Tibial nerve (tissue), 4 donors: ENCODE results near the gene AUTS2. TPM values are rescaled to one million over a fixed set of nuclear protein-coding genes. Genes with fewer than 3 reads are reported as not detected.

ENCODE experiments used
- DNase-seq, 2 donors: peaks; one replicate each; pipeline ENCODE4 v3.0.0-alpha.2; 2019; ENCODE audit warnings: low spot score in 2 of 2
- H3K27ac ChIP-seq, 4 donors: fragments of 200-600 bp; sonication (generic) in 3 of 4; one replicate each; pipeline ENCODE4 v1.5.1; 2017 to 2019; ENCODE audit warnings: mild to moderate bottlenecking in 1 of 4
- H3K27me3 ChIP-seq, 2 donors: fragments of 200-600 bp; sonication (generic) in 1 of 2; one replicate each; pipeline versions ENCODE4 v1.5.1 to v1.6.0; 2017 to 2019
- H3K36me3 ChIP-seq, 3 donors: fragments of 200-600 bp; sonication (generic); one replicate each; pipeline ENCODE4 v1.5.1; 2018 to 2019
- H3K4me1 ChIP-seq, 4 donors: fragments of 200-600 bp; sonication (generic) in 3 of 4; one replicate each; pipeline ENCODE4 v1.5.1; 2017 to 2019
- H3K4me3 ChIP-seq, 4 donors: fragments of 200-600 bp; sonication (generic) in 3 of 4; one replicate each; pipeline ENCODE4 v1.5.1; 2017 to 2019; ENCODE audit warnings: mild to moderate bottlenecking in 1 of 4, moderate library complexity in 1 of 4
- H3K9me3 ChIP-seq, 4 donors: fragments of 200-600 bp; sonication (generic) in 3 of 4; one replicate each; pipeline ENCODE4 v1.5.1; 2017 to 2019
- EP300 ChIP-seq, 2 donors: sonication (generic); formaldehyde crosslinking; IDR thresholded peaks; one replicate each; pipeline ENCODE4 v1.6.1; 2017; ENCODE audit warnings: antibody characterized with exemption in 2 of 2, mild to moderate bottlenecking in 1 of 2
- POLR2A ChIP-seq, 2 donors: fragments of 450-650 bp; IDR thresholded peaks; one replicate each; pipeline ENCODE4 v1.6.1; 2017; ENCODE audit warnings: antibody characterized with exemption in 2 of 2, mild to moderate bottlenecking in 2 of 2, moderate library complexity in 2 of 2
- WGBS, 2 donors: methylation state at CpG; one replicate each; pipeline ENCODE4 v1.1.5; 2018; 5-methylcytosine and 5-hydroxymethylcytosine counted together
- total RNA-seq, 4 donors: library from RNA; depleted of rRNA; stranded (reverse); fragments of >200 nt; gene quantifications; one replicate each; pipeline ENCODE4 v1.1.0, GENCODE V29; 2016
- TF ChIP-seq, protein P1 (sequence below), 5 experiments: fragments of 200-600 bp in 3 of 5; fragments of 450-650 bp in 2 of 5; sonication (generic) in 3 of 5; IDR thresholded peaks; one replicate each; pipeline ENCODE4 v1.5.1; 2016 to 2019; ENCODE audit warnings: antibody characterized with exemption in 5 of 5, mild to moderate bottlenecking in 3 of 5, moderate library complexity in 2 of 5

AUTS2 gene
- total RNA-seq, 4 donors from 2014 or later: 56.6 to 87.9 (median 71.6) TPM

DNA sequence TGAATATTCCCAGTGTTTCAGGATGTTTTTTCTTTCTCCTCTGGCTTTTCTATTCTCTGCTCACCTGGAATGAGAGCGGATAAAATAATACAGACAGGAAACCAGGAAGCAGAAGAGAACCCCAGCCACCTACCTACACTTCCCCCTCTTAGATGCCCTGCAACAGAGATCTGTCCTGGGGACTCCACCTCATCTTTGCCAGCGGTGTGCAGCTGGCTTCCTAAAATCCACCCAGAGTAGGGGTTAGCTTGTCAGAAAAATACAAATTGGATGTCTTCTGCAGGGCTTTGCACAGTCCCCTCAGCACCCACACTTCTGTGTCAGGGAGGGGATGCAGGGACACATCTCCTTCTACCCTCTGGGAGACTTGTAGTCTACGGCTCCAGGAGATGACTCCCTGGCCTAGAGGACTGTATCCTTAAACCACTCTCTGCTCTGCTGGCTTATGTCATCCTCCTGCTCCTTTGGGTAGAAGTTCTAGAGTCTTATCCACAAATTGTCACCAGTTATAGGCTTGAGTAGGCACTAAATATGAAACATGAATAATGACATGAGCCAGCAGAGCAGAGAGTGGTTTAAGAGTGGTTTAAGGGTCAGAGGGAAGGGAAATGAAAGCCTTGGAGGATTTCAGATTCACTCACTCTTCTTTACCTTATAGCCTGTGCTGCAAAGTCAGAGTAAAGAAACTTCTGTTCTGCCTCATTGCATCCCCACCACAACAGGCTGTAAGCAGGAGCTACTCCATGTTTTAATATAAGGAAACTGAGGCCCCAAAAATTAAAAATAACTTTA is 749.4 kb downstream of the AUTS2 start:
- H3K36me3 ChIP-seq: no peaks in the 10 kb centered on the region
- TF ChIP-seq EP300 (IDR thresholded peaks at IDR 0.05) (no peak), POLR2A (IDR thresholded peaks at IDR 0.05) (no peak)
- TF ChIP-seq, protein P1, sequence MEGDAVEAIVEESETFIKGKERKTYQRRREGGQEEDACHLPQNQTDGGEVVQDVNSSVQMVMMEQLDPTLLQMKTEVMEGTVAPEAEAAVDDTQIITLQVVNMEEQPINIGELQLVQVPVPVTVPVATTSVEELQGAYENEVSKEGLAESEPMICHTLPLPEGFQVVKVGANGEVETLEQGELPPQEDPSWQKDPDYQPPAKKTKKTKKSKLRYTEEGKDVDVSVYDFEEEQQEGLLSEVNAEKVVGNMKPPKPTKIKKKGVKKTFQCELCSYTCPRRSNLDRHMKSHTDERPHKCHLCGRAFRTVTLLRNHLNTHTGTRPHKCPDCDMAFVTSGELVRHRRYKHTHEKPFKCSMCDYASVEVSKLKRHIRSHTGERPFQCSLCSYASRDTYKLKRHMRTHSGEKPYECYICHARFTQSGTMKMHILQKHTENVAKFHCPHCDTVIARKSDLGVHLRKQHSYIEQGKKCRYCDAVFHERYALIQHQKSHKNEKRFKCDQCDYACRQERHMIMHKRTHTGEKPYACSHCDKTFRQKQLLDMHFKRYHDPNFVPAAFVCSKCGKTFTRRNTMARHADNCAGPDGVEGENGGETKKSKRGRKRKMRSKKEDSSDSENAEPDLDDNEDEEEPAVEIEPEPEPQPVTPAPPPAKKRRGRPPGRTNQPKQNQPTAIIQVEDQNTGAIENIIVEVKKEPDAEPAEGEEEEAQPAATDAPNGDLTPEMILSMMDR (IDR thresholded peaks at IDR 0.05): no peak
- 91% methylated on average over 3 of the region's 3 CpGs for WGBS, 2 donors

DNA sequence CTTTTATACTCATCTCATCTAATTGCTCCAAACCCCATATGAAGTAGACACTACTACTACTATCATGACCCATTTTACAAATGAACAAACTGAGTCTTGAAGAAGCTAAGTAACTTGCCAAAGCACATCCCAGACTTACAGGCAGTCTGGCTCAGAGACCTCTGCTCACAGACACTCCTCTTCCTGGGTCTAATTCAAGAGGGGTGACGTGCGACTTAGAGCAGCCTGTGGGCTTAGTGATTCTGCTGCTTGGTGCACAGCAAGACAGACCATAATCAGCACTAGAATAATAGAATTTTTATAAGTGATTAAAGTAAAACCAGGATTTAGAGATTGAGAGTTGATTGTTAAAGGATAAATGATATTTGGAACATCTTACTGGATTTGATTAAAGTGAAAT is 750.8 kb downstream of the AUTS2 start:
- peaks cover 0 to 9% (median 0%) of the 10 kb centered on the region in 4 donors for H3K4me1 ChIP-seq

More for the DNA sequence above, 749.4 kb downstream of the AUTS2 start:
- Histone ChIP-seq H3K27ac (no peak overlapping the region), H3K9me3 (no peaks in the 10 kb centered on the region), H3K4me1 (no peaks in the 10 kb centered on the region), H3K27me3 (no peaks in the 10 kb centered on the region), H3K4me3 (no peak overlapping the region)
- no peak for DNase-seq

DNA sequence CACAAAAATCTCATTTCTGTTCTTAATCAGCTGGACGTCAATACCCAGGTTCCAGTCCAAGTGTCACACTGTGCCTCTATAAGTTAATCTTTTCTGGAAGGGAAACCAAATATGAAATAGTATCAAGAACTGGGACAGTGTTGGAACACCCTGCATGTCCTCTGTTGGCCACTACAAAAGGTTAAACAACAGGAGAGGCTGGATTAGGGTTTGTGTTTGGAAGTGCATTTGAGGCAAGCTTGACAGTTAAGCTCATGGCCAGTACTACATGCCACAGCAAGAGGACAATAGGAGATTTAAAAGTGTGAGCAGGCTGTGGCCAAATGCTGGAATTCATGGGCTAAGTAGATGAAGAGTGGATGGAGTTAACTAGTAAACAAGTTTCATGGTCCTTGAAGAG is 751.5 kb downstream of the AUTS2 start:
- no peaks in the 10 kb centered on the region for H3K9me3 ChIP-seq
- TF ChIP-seq POLR2A (IDR thresholded peaks at IDR 0.05): no peak
- TF ChIP-seq EP300 (IDR thresholded peaks at IDR 0.05): no peak
- TF ChIP-seq, protein P1 (IDR thresholded peaks at IDR 0.05): no peak
- no peaks in the 10 kb centered on the region for H3K36me3 ChIP-seq
- H3K27me3 ChIP-seq: no peaks in the 10 kb centered on the region
- H3K4me1 ChIP-seq: peaks cover 0 to 9% (median 0%) of the 10 kb centered on the region in 4 donors
- H3K4me3 ChIP-seq: no peak overlapping the region
- no peak for DNase-seq
- 70 to 82% methylated on average over 1 of the region's 1 CpG for WGBS, 2 donors
- no peak overlapping the region for H3K27ac ChIP-seq

More for the DNA sequence above, 750.8 kb downstream of the AUTS2 start:
- no peak for TF ChIP-seq EP300 (IDR thresholded peaks at IDR 0.05)
- TF ChIP-seq POLR2A (IDR thresholded peaks at IDR 0.05): no peak
- TF ChIP-seq, protein P1 (IDR thresholded peaks at IDR 0.05): no peak
- Histone ChIP-seq H3K27me3 (no peaks in the 10 kb centered on the region), H3K36me3 (no peaks in the 10 kb centered on the region), H3K9me3 (no peaks in the 10 kb centered on the region), H3K4me3 (no peak overlapping the region), H3K27ac (no peak overlapping the region)
- no peak for DNase-seq
- WGBS, 2 donors: 91 to 94% methylated on average over 2 of the region's 2 CpGs

DNA sequence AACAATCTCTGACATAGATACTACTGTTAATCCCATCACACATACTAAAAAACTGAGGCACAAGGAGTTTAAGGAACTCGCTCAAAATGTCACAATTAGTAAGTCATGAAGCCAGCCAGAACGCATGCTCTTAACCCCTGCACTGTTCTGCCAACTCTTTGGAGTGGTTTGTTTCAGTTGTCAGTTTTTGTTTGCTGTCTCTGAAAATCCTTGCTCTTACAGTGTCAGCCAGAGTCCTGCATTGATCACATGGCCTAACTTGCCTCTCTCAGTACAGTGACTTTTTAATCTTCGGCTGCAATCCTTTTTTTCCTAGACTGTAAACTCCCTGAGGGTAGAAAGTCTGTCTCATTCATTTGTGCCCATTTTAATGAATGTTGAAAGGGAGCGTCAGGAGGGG is 753.8 kb downstream of the AUTS2 start:
- no peak overlapping the region for H3K27ac ChIP-seq
- peaks cover 0 to 24% (median 0%) of the 10 kb centered on the region in 4 donors for H3K4me1 ChIP-seq
- H3K9me3 ChIP-seq: no peaks in the 10 kb centered on the region
- DNase-seq: no peak
- no peak overlapping the region for H3K4me3 ChIP-seq
- no peaks in the 10 kb centered on the region for H3K36me3 ChIP-seq
- H3K27me3 ChIP-seq: no peaks in the 10 kb centered on the region
- TF ChIP-seq, protein P1 (IDR thresholded peaks at IDR 0.05): no peak
- TF ChIP-seq POLR2A (IDR thresholded peaks at IDR 0.05) (no peak), EP300 (IDR thresholded peaks at IDR 0.05) (no peak)
- WGBS, 2 donors: 92 to 93% methylated on average over 4 of the region's 4 CpGs

DNA sequence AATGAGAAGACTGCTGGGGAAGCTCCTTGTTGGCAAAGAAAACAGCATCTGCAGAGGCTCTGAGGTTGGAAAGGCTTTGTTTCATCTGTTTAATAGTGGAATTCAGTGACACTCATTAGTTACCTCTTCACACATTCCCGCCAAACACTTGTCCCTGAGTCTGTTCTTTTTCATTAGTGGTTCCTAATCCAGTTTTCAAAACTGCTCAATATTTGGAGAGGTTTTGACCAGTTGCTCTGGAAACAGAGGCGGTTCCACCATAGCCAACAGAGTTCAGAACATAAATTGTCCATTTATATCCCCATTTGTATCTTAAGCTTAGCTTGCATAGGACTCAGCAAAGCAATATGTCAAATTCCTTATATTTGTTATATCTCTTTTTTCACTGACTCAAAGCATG is 754.6 kb downstream of the AUTS2 start:
- no peaks in the 10 kb centered on the region for H3K27me3 ChIP-seq
- WGBS, 2 donors: 80 to 92% methylated on average over 2 of the region's 2 CpGs
- no peak for DNase-seq
- H3K4me3 ChIP-seq: no peak overlapping the region
- no peak overlapping the region for H3K27ac ChIP-seq
- TF ChIP-seq POLR2A (IDR thresholded peaks at IDR 0.05) (no peak), EP300 (IDR thresholded peaks at IDR 0.05) (no peak)
- TF ChIP-seq, protein P1 (IDR thresholded peaks at IDR 0.05): no peak
- no peaks in the 10 kb centered on the region for H3K9me3 ChIP-seq
- H3K36me3 ChIP-seq: no peaks in the 10 kb centered on the region
- H3K4me1 ChIP-seq: peaks cover 0 to 25% (median 0%) of the 10 kb centered on the region in 4 donors
